HG03558 (cell line): ENCODE data around the gene ASCL2.

Experiments used
- ATAC-seq: cut with Tn5 transposase; IDR thresholded peaks from one replicate; pipeline ENCODE4 v1.9.1; 2021; ENCODE audit warnings: moderate number of reproducible peaks; ENCODE audit not compliant: unreplicated experiment; ENCODE audit errors: extremely low read depth

ASCL2 gene

GRCh38 chr11:2275334-2276279, 5.2 kb upstream of the ASCL2 start:
- no peak for ATAC-seq

- ATAC-seq: no peak
These were observed 3.4 kb upstream of the ASCL2 start for GRCh38 chr11:2273771-2274170.

GRCh38 chr11:2273311-2273710, 2.9 kb upstream of the ASCL2 start:
- no peak for ATAC-seq

GRCh38 chr11:2272946-2273280, 2.5 kb upstream of the ASCL2 start:
- no peak for ATAC-seq

GRCh38 chr11:2272228-2272945, 2.0 kb upstream of the ASCL2 start:
- no peak for ATAC-seq

GRCh38 chr11:2271327-2272227, 1.2 kb upstream of the ASCL2 start:
- no peak for ATAC-seq

- no peak for ATAC-seq
These were observed 614 bp upstream of the ASCL2 start for GRCh38 chr11:2271077-2271326.

- ATAC-seq: no peak
These were observed 627 bp downstream of the ASCL2 start for GRCh38 chr11:2269601-2270321.

GRCh38 chr11:2268729-2269600, 1.4 kb downstream of the ASCL2 start:
- no peak for ATAC-seq

GRCh38 chr11:2267851-2268728, 2.3 kb downstream of the ASCL2 start:
- no peak for ATAC-seq

- no peak for ATAC-seq
These were observed 3.0 kb downstream of the ASCL2 start for GRCh38 chr11:2267306-2267850.

- no peak for ATAC-seq
These were observed 3.6 kb downstream of the ASCL2 start for GRCh38 chr11:2266586-2267305.

- ATAC-seq: no peak
These were observed 4.4 kb downstream of the ASCL2 start for GRCh38 chr11:2265854-2266585.

- ATAC-seq: no peak
These were observed 5.0 kb downstream of the ASCL2 start for GRCh38 chr11:2265396-2265795.

- ATAC-seq: no peak
These were observed 5.9 kb downstream of the ASCL2 start for GRCh38 chr11:2264366-2265053.

- ATAC-seq: no peak
These were observed 6.5 kb downstream of the ASCL2 start for GRCh38 chr11:2263724-2264360.
